Lower lobe of right lung (tissue), 2 donors: ENCODE results near the gene TOM1L2. TPM values are rescaled to one million over a fixed set of nuclear protein-coding genes. Genes with fewer than 3 reads are reported as not detected.

ENCODE experiments used
- ATAC-seq, 2 donors: fragments of 200-7000 bp; cut with Tn5 transposase; one replicate each; pipeline ENCODE4 v1.9.1; 2020 to 2022; ENCODE audit warnings: mild to moderate bottlenecking in 2 of 2, moderate library complexity in 2 of 2
- DNase-seq: peaks from one replicate; pipeline ENCODE4 v3.0.0-alpha.2; 2020
- H3K27ac ChIP-seq: fragments of 200-600 bp; one replicate; pipeline ENCODE4 v1.8.0; 2022
- H3K27me3 ChIP-seq: fragments of 200-600 bp; one replicate; pipeline ENCODE4 v1.8.0; 2022; ENCODE audit warnings: low read depth
- H3K36me3 ChIP-seq: fragments of 200-600 bp; one replicate; pipeline ENCODE4 v1.8.0; 2022; ENCODE audit warnings: mild to moderate bottlenecking
- H3K4me1 ChIP-seq: fragments of 200-600 bp; one replicate; pipeline ENCODE4 v1.8.0; 2022
- H3K4me3 ChIP-seq: fragments of 200-600 bp; one replicate; pipeline ENCODE4 v1.8.0; 2022; ENCODE audit warnings: mild to moderate bottlenecking
- H3K9me3 ChIP-seq: fragments of 200-600 bp; one replicate; pipeline ENCODE4 v1.8.0; 2022
- CTCF ChIP-seq: fragments of 200-600 bp; IDR thresholded peaks from one replicate; pipeline ENCODE4 v1.8.0; 2022; ENCODE audit warnings: antibody characterized with exemption, mild to moderate bottlenecking
- intact Hi-C: fragments of 100-400 bp; cut with DNase I; formaldehyde crosslinking; loops from one replicate; pipeline ENCODE4 v1.11.0; 2022
- total RNA-seq: library from RNA; stranded (reverse); fragmentation: NEBNext Ultra II Directional; extraction: Animal tissue kit (Norgen Biotek cat#: 25700); gene quantifications from one replicate; pipeline ENCODE4 v1.2.1, GENCODE V29; 2021
- donor health status: DM: no; HTN: yes; CAD: no; lungs with severe emphysema.

Gene TOM1L2
- total RNA-seq, 1 donor from 2014 or later, result 63.4 TPM

- Histone ChIP-seq H3K27me3 (no peaks in the 10 kb centered on the region), H3K4me3 (no peak overlapping the region), H3K27ac (no peak overlapping the region), H3K4me1 (peaks cover 36% of the 10 kb centered on the region), H3K36me3 (no peaks in the 10 kb centered on the region), H3K9me3 (no peaks in the 10 kb centered on the region)
- no peak for TF ChIP-seq CTCF
- DNase-seq, result no peak
- ATAC-seq, result peak; percentile 46 to 56
- intact Hi-C loops, result no loop called here
Observed at GRCh38 chr17:17911001-17911613, 61.1 kb downstream of the TOM1L2 start.

- Histone ChIP-seq H3K27ac (no peak overlapping the region), H3K4me1 (peaks cover 37% of the 10 kb centered on the region), H3K36me3 (no peaks in the 10 kb centered on the region), H3K9me3 (no peaks in the 10 kb centered on the region), H3K4me3 (no peak overlapping the region), H3K27me3 (no peaks in the 10 kb centered on the region)
- no peak for DNase-seq
- no peak for ATAC-seq
- no peak for TF ChIP-seq CTCF
- intact Hi-C loops, result no loop called here
Observed at GRCh38 chr17:17910060-17910459, 62.1 kb downstream of the TOM1L2 start.

GRCh38 chr17:17909078-17909477 lies 63.1 kb downstream of the TOM1L2 start:
- DNase-seq (no peak), ATAC-seq (no peak)
- Histone ChIP-seq H3K36me3 (no peaks in the 10 kb centered on the region), H3K27ac (no peak overlapping the region), H3K9me3 (no peaks in the 10 kb centered on the region), H3K4me1 (peaks cover 31% of the 10 kb centered on the region), H3K27me3 (no peaks in the 10 kb centered on the region), H3K4me3 (no peak overlapping the region)
- intact Hi-C loops, result no loop called here
- no peak for TF ChIP-seq CTCF

- no peak for ATAC-seq
- Histone ChIP-seq H3K9me3 (no peaks in the 10 kb centered on the region), H3K4me3 (no peak overlapping the region), H3K4me1 (peaks cover 23% of the 10 kb centered on the region), H3K27me3 (no peaks in the 10 kb centered on the region), H3K27ac (no peak overlapping the region), H3K36me3 (no peaks in the 10 kb centered on the region)
- no peak for TF ChIP-seq CTCF
- no peak for DNase-seq
- intact Hi-C loops, result no loop called here
Observed at GRCh38 chr17:17907469-17907868, 64.7 kb downstream of the TOM1L2 start.

GRCh38 chr17:17906418-17907215 lies 65.6 kb downstream of the TOM1L2 start:
- no peak for DNase-seq

More at GRCh38 chr17:17906418-17907215, 65.6 kb downstream of the TOM1L2 start:
- H3K27ac ChIP-seq, result peak overlapping the region; percentile 36
- ATAC-seq, result peak in 1 of 2 donors; percentile 18
- no peaks in the 10 kb centered on the region for H3K27me3 ChIP-seq
- no peaks in the 10 kb centered on the region for H3K9me3 ChIP-seq
- intact Hi-C loops, result no loop called here
- no peaks in the 10 kb centered on the region for H3K36me3 ChIP-seq
- TF ChIP-seq CTCF, result no peak
- H3K4me1 ChIP-seq, result peaks cover 25% of the 10 kb centered on the region
- no peak overlapping the region for H3K4me3 ChIP-seq
